ENCODE results near the gene DMTF1.
"Not testable (repeated sequence)": the region's sequence is repeated elsewhere in the genome, so short reads cannot be mapped to it uniquely, and the experiment has no call there.

Gene DMTF1

GRCh38 chr7:87226495-87226894 is 74.2 kb downstream of the DMTF1 start:
- no peak for DNase-seq (ENCODE audit: low spot score)

GRCh38 chr7:87231258-87231657 is 79.0 kb downstream of the DMTF1 start:
- DNase-seq (ENCODE audit: low spot score), result no peak

GRCh38 chr7:87231711-87232110 is 79.5 kb downstream of the DMTF1 start:
- DNase-seq (ENCODE audit: low spot score), result no peak

- DNase-seq (ENCODE audit: low spot score), result no peak
Measured at GRCh38 chr7:87234949-87235348, 82.7 kb downstream of the DMTF1 start.

- DNase-seq (ENCODE audit: low spot score), result not testable (repeated sequence)
Measured at GRCh38 chr7:87238464-87239051, 86.3 kb downstream of the DMTF1 start.

- DNase-seq (ENCODE audit: low spot score), result not testable (repeated sequence)
Measured at GRCh38 chr7:87245671-87246070, 93.4 kb downstream of the DMTF1 start.

All from iPS-NIHi11 (cell line).